ENCODE results near the gene HDAC9. TPM values are rescaled to one million over a fixed set of nuclear protein-coding genes. Genes with fewer than 3 reads are reported as not detected.

HDAC9 gene
- polyA plus RNA-seq, 1 donor = 18.6 TPM

DNA sequence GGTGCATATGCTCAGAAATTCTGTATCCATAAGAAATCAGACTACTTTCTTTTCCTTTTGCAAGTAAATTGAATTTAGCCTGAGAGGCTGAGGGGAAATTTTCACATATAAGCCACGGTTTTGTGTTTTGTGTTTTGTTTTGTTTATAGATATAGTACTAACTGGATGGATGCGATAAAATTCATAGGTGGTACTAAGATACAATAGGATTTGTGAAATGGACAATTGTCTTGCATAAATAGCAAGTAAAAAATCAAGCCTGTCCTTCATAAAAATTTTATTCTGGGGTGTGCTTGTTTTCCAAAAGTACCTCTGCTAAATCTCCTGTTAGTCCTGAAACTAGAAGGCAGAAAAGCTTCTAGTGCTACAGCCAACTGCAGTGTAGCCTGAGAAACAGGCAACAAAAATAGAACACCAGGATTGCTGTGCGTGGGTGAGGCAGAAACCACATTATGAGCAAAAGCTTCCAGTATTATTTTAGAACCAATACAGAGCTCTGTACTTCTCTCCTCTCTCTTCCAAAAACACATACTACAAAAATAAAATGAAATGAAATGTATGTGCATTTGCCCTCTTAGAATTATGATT lies 634 bp upstream of the HDAC9 start:
- DNase-seq = peak; percentile 23

- DNase-seq = no peak
These were observed 772 bp downstream of the HDAC9 start for GRCh38 chr7:18496341-18496700.

DNA sequence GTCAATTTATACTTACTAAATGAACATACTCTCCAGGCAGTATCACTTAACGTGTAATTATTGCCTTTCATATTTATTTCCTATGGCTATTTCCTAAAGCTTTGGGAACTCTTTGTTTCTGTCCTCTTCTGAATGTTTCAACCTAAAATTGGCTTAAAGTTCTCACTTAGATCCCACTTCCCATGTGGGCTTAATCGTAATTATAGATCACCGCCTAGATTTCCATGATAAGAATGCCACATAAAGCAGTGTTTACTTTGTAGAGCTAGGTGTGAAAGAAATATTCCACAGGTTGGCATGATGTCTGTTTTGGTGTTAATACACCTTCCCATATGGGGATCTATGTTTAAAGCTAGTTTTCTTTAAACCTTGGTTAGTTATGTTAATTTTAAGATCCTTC lies 1.5 kb downstream of the HDAC9 start:
- DNase-seq = no peak

- no peak for DNase-seq
These were observed 2.3 kb downstream of the HDAC9 start for GRCh38 chr7:18497800-18498199.

DNA sequence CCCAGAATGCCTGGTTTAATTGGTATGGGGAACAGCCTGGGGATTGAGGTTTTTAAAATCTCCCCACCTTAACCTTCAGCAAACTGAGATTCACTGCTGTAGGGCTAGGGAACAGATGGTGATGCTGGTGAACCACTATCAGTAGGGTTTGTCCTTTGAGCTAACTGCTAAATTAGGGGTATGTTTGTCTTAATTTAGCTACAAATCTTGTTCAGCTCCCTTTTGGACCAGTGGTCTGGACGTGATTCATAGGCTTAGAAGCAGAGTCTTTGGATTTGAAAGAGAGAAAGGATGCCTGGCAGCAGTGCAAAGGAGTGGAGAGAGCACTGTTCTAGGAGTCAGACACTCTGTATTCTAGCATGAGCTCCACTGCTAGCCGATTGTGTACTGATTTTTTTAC lies 2.8 kb downstream of the HDAC9 start:
- no peak for DNase-seq

DNA sequence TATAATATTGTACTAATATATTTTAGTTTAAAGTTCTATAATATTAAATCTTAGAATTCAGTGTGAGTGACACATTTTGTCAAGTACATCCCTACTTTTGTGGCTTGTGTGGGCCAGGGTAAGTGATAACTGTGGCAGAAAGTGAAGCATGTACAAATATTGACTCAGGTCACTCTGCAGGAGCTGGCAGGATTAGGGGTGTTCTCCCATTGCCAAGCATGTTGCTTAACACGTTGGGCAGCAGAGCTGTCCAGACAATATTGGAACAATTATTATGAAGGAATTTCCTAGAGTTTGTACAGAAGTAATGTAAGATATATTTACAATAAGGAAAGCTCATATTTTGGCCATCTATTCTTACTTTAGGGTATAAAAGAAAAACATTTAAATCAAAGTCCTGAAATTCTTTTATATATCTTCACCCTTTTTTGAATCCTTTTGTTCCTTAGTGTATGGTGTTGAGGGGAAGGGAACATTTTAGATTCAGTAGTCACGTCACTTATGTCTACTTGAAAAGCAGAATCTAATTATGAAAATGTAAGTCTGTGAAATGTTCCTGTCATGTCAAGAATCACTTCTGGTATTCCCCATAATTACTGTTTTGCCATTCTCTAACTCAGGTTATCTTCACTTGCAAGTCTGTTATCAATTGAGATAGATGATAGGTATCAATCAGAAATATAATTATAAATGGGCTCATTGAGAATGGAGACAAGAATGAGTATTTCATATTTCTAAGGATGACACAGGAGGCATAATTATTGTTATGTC lies 4.0 kb downstream of the HDAC9 start:
- DNase-seq = no peak

GRCh38 chr7:18503126-18503866 lies 7.7 kb downstream of the HDAC9 start:
- DNase-seq = no peak

GRCh38 chr7:18504965-18505364 lies 9.4 kb downstream of the HDAC9 start:
- no peak for DNase-seq

GRCh38 chr7:18505870-18506460 lies 10.4 kb downstream of the HDAC9 start:
- no peak for DNase-seq

DNA sequence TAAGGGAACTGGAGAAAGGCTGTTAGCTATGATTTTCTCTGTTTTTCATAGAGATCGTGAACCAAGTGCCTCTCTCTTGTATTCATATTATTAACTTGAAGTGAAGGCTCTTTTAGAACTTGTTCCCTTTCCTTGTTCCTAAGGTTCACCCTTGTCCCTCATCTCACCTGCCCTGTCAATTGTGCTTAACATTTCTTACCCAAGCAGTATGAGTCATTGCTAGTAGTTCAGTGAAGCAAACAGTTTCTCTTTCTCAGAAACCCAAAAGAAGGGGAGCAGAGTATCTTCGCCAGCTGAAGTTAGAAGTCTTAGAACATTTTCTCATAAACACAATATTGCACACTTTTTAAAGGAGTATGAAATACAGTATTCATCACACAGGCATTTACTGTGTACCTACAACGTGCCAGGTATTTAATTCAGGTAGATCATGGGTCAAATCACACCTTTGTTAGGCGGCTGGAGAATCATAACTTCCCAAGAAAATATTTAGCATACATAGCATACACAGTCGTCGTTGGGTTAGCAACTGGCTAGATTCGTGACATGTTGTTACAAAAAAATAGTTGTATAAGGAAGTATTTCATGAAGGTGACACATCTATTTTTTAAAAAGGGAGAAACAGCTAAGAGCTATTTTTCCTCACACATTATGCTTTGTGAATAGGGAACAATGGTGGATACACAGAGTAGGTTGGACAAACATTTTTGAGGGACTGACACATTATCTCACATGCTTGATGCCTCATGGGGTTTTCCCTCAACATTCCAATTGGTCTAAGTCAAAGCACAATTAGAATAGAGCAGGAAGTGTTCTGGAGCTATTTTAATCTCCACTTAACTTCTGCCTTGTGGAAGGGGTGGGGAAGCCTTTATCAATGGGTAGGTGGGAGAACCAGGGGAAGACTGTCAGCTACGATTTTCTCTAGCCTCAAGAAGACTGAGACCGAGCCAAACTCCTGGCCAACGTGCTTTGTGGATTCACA lies 13.2 kb downstream of the HDAC9 start:
- no peak for DNase-seq

GRCh38 chr7:18509481-18509880 lies 13.9 kb downstream of the HDAC9 start:
- DNase-seq = no peak

DNA sequence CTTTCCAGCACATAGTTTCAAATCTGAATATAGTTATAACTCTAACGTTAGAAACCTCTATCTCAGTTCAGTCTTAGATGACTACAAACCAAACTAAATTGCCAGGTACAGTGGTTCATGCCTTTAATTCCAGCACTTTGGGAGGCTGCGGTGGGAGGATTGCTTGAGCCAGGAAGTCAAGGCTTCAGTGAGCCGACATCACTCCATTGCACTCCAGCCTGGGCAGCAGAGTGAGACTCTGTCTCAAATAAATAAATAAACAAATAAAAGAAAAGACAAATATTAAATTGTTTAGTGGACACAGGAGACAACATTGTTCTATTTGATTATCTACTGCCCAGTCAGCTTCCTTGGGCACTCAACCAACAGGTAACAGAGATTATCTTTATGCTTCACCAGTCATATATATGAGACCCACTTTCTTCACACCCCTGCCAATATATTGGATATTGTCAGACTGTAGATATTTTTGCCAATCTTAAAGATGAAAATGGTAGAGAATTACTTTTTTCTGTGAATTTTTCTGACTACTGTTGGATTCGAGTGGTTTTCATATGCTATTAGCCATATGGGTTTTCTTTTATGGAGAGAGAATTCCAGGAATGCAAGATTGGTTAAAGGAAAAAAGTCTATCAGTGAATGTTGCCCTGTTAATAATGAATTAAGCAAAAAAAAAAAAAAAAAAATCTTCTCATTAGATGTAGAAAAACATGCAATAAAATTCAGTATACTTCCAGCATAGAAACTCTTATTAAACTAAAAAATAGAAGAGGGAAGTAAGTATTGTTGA lies 16.0 kb downstream of the HDAC9 start:
- DNase-seq = no peak

DNA sequence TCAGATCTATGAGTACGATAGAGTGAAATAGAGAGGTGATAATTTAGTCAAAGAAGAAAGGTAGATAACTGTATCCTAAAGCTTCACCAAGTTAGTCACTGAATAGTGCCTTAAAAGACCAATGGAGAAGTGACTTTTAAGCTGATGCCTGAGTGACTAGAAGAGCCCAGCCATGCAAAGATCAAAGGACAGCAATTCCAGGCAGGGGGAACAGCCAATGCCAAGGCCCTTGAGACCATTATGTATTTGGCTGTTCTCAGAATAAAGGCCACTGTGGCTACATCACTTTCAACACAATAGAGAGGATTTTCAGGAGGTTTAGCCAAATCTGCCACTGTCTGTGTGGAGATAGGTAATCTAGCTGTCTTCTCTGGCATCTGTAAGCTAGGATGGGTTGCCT lies 17.8 kb downstream of the HDAC9 start:
- no peak for DNase-seq

DNA sequence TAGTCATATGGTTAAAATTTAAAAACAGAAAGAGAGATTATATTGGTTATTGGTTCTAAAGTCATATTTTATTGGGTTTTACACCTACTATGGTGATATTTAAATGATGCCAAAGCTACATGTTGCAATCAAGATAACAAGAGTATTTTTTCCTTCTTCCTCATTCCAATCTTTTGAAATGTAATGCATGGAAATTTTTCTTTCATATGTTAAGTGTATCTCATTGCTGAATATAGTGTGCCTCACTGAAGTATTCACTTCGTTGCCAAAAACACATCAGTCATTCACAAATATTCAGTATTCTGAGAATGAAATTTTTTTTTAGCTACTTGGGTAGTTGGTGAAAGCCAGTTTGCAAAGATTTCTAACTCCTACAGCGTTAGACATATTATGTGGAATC lies 19.5 kb downstream of the HDAC9 start:
- no peak for DNase-seq

DNA sequence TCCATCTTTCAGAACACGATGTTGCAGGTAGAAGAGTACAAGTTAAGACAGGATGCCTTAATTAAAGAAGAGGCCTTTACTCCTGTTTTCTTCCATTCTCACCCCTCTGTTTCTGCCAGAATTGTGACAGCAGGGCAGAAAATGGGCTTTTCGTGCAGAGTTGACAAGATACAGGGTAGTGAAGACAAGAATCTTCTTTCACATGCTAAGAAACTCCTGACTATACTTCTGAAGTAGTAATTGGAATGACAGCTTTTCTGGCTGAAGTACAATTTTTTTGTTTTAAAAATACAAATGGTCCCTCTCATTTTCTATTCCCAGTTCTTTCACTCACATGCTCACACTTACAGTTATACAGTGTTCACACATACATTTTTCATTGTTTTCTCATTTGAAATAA lies 22.1 kb downstream of the HDAC9 start:
- DNase-seq = no peak

GRCh38 chr7:18518555-18518954 lies 23.0 kb downstream of the HDAC9 start:
- no peak for DNase-seq

- DNase-seq = no peak
These were observed 25.1 kb downstream of the HDAC9 start for GRCh38 chr7:18520450-18521235.

DNA sequence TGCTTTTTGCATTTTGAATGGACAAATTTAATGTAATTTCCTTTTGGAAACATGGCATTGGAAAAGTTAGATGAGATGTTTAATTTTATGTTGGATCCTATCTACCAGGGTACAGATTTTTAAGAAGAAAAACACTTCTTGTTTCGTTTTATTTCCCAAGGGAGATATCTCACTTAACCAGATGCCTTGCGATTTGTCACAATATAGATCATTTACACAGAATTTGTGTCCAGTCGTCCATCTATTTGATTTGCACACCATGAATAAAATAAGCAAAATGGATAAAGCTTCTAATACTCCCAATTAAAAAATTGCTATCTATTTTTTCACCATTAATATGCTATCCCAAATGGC lies 25.7 kb downstream of the HDAC9 start:
- DNase-seq = no peak

- DNase-seq = no peak
These were observed 26.5 kb downstream of the HDAC9 start for GRCh38 chr7:18521945-18522566.

GRCh38 chr7:18524248-18524647 lies 28.7 kb downstream of the HDAC9 start:
- no peak for DNase-seq

Data from hindlimb muscle (tissue), 1 donor.